ENCODE measurements around the gene CD36.

The CD36 gene

DNA sequence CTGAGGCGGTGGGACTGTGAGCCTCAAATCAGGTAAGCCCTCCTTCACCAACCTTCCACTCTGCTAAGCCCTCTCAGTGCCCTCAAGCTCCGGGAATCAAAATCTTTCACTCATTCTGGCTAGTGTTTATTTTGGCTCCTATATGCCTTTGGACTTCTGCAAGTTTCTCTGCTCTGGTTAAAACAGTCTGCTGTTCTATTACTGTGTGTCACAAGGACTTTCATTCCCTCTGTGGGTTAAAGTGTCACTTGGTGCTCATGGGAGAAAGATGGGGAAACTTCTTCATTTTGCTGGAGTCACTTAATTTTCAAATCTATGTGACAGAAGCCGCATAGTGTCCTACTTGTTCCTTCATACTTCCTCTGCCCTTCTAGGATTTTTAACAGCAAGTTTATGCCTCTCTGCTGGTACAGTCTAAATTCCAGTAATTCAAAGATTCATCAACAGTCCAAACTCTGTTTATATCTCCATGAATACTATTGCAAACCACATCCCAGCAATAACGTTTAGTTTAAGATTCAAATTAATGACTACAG, 61.3 kb downstream of the CD36 start:
- DNase-seq, result no peak

DNA sequence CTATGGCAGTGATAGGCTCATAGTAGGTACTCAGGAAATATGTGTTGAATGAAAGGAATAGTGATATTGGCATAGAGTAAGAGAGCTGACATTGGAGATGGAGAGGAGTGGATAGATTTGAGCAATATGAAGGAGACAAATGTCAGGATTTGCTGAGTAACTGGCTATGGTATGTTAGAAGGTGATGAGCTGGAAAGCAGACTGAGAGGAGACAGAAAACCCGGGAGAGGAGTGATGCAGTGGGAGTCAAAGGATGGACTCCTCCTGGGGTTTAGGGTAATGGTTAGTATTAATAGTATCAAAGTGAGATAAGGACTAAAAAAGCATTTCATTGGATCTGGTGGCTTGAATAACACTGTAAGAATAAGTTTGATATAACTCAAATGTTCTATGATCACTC, 64.8 kb downstream of the CD36 start:
- DNase-seq, result no peak

DNA sequence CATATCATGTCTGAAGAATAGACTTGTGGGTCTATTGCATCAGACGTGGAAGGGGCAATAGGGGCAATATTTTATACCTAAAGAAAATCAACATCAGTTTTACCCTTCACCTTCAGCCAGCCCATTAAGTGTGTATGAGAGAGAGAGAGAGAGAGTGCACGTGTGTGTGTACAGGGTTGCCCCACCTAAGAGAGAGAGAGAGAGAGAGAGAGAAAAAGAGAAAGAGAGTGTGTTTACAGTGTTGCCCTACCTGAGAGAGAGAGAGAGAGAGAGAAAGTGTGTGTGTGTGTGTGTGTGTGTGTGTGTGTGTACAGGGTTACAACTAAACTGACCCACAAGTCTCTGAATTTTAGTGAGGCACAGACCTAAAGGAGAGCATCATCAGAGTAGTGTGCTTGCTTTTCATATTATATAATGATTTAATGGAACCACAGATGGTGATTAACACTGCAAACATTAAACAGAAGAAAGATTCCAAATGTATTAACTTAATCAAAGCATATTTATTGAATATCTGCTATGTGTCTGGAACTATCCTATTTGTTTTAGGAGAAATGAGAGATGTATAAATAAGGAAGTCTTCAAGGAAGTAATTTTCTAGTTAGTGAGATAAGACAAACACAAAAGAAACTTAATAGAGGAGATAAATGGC, 66.8 kb downstream of the CD36 start:
- no peak for DNase-seq

DNA sequence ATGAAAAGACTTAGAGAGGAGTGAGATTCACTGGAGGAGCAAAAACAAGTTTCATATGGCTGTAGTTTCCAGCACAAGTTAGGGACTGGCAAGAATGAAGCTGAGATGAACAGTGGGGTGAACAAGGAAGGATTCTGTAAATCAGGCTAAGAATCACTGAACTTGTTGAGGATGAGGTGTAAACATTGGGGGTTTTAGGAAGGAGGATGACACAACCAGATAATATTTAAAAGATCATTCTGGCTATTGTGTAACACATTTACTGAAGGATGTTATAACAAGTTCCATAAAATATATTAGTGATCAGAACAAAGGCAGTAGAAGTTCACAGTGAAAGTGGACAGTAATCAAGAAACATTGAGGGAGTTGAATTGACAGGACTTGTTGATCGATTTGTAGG, 68.9 kb downstream of the CD36 start:
- no peak for DNase-seq

DNA sequence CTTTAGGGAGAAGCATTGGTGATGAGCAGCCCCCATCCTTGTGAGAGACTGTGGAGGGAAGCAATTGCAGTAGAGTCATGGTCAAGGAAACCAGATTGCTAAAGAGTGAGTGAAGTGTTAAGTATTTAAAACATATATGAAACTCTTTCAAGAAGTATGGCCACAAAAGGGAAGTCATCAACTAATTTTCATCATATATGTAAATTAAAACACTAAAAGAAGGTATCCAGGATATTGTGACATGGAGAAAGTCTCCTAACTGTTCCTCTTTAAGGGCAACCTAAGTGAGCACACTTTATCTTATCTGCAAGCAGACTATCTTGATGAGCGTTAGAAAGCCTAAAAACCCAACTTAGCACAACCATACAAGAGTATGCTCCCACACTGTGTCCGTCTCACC, 69.7 kb downstream of the CD36 start:
- no peak for DNase-seq

DNA sequence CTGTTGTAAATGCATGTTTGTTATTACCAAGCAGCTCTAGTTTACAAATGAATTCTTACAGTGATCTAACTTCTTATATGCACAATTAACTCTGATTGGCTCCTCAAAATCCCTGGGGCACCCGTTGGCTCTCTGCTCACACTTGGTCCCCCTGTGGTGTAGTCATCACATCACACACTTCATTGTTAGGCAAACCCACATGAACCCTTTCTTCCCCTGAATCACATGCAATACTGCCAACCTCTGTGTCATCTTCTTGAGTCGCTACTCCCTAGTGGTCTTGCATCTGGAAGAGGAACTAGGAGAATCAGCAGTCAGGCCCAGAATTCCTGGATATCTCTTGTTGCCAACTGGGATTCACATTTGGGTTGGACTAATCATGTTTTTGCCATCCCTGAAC, 73.1 kb downstream of the CD36 start:
- DNase-seq, result no peak

DNA sequence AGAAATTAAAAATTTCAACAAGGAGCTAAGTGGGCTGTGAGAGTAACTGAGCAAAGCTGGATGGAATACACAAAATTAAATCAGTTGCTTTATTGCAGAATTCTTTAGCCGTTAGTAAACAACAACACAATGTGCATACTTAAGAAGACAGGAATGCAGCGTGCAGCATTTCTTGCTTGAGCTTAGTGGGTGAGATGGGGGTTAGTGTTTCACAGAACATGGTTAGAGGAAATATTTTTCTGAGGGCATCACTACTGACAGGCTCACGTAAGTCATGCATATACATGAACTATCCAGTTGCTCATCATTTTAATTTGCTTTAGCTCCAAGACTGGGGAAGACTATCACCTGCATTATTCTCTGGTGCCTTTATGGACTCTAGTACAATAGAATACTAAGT, 80.8 kb downstream of the CD36 start:
- DNase-seq, result no peak

DNA sequence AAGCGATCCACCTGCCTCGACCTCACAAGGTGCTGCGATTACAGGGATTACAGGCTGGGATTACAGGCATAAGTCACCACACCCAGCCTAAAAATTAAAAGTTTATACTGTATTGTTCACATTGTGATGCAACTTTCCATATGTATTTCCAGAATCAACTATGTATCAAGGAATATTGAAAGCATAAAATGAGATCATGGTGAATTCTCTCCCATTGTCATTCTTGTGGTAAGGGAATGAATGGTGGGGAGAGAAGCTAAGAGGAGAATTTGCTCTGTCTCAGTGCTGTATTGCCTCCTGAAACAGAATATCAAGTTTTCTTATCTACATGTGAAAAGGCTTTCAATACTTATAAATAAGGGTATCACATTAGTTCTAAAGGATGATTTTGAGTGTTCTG, 81.7 kb downstream of the CD36 start:
- no peak for DNase-seq

DNA sequence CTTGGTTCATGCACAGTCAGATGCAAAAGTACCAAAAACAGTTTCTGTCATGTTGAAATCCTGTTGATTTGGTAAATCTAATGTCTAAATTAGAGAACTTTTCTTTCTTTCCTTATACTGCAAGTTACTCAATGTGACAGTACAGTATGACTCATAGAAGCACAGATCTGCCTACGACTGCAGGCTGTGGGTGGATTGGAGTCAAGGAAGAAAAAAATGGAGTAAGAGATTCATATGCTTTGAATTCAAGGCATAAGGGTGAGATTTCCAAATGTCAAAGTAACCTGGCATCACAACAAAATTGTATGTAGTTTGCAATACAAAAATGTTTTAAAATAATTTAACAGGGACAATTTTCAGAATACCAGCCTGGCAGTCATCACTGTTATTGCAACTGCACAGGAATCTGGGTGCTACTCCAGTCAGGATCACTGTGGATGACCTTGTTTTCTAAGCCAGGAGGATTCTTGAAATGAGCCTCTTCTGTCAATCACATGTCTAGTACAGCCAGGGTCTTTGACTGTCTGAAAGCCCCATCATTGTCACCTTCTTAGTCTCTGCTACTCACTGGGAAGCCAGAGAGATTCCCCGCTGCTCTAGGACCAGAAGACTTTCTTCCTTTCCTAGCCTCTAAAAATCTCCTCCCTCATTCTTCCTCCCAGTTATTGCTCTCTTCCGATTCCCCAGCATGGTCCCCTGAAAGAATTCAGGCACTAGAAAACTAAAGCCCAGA, 83.6 kb downstream of the CD36 start:
- DNase-seq, result peak in 20 of 56 donors; percentile 1 to 61 (median 9)

DNA sequence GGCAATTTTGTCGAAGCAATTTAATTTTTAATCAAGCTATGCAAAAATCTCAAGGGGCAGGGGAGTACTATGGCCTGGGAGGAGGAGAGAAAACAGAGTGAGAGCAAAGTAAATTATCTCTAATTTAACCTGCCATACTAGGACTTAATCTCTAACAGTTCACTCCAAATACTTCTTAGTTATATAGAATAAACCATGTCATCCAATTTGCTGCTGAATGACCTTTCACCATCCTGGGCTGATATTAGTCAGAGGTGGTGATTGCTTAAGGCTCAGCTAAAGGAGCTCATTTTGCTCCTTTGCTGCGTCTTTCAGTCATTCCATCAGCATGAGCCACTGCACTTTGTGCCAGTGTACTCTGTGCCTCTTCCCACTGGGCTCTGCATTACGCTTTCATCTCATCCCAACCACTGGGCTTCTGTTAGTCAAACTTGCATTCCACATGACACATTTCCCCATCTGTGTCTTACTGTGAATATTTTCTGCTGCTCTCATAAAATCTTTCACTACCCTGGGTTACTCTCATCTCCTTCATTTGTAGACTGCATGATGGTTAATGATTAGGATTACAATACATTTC, 84.3 kb downstream of the CD36 start:
- no peak for DNase-seq

DNA sequence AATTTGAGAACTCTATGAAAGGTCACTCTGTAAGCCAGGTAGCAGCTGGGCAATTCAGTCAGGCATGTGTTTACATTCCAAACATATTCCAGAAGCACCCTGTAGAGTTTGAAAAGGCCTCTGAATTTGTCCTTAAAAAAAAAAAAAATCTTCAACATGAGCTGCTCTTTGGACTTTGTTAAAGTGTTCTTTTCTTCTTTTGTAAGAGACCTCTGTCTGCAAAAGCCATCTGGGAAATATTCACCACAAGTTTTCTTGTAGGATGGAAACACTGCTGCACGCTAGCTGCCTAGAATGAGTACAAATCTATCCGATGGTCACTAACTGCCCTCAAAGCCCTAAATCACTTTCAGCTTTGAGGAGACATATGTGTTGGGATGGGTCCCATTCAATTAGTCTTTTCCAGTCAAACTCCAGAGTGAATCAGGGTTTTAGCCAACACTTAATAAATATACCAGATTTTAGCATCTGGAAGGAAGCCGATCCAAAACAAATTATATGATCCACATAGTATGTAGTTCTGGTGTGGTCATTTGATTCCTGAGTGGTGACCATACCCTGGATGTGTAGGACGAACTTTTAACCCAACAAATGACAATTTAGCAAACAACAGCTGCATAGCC, 85.9 kb downstream of the CD36 start:
- DNase-seq, result no peak

DNA sequence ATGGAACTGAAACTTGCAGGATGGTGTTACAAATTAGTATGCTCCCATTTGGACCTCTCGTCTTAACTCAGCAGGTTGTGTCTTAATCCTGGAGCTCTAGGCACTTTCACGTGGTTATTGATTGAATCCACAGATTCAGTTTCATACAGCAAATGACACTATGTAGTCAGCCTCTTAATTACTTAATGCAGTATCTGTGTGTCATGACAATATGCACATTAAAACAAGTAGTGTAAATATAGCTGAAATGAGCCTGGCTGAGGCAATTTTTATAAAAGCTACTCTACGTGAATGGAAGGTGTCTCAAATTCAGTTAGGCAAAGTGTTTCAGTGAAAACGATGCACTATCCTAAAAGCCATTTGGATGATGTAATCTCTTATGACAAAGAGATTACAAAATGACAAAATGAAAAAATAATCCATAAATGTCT, 86.8 kb downstream of the CD36 start:
- DNase-seq, result no peak
